ENCODE results near the gene PYCARD.
"Not testable (repeated sequence)": the region's sequence is repeated elsewhere in the genome, so short reads cannot be mapped to it uniquely, and the experiment has no call there.

Gene PYCARD

GRCh38 chr16:31179219-31179746 lies 23.3 kb downstream of the PYCARD start:
- DNase-seq, result no peak
- Histone ChIP-seq H2BK5ac (ENCODE audit: low read depth, low read length, poor library complexity) (peak overlapping the region; percentile 20), H4K91ac (ENCODE audit: low read depth, low read length) (peak overlapping the region; percentile 49), H3K23ac (ENCODE audit: low read length) (no peak overlapping the region), H3K4me1 (ENCODE audit: control insufficient read depth in 1 of 2, insufficient read depth in 2 of 2, low read length in 2 of 2) (peaks cover 3 to 4% of the 10 kb centered on the region in 2 experiments), H2BK12ac (ENCODE audit: low read length) (no peak overlapping the region), H2AK5ac (ENCODE audit: low read length) (no peak overlapping the region), H3K9ac (ENCODE audit: low read length) (peak overlapping the region; percentile 49), H3K18ac (ENCODE audit: low read length) (peak overlapping the region; percentile 74), H3K27me3 (ENCODE audit: insufficient read depth, low read length) (no peaks in the 10 kb centered on the region), H2AFZ (ENCODE audit: insufficient read depth, low read length, poor library complexity) (peak overlapping the region; percentile 35), H3K4ac (ENCODE audit: low read depth, low read length) (peak overlapping the region; percentile 16), H3K27ac (ENCODE audit: low read depth, low read length) (no peak overlapping the region), H2BK120ac (ENCODE audit: insufficient read depth, low read length, poor library complexity) (peak overlapping the region; percentile 7), H3K36me3 (ENCODE audit: control insufficient read depth in 1 of 2, insufficient read depth in 2 of 2, low read length in 2 of 2) (peaks cover 18 to 21% of the 10 kb centered on the region in 2 experiments), H4K8ac (ENCODE audit: low read depth, low read length) (peak overlapping the region; percentile 63), H3K79me1 (ENCODE audit: low read length) (peaks cover 13% of the 10 kb centered on the region), H3K79me2 (ENCODE audit: control insufficient read depth, insufficient read depth, low read length, poor library complexity) (peaks cover 32% of the 10 kb centered on the region), H4K12ac (ENCODE audit: low read depth, low read length) (peak overlapping the region; percentile 26), H3K14ac (ENCODE audit: low read length) (peak overlapping the region; percentile 51), H3K9me3 (ENCODE audit: insufficient read depth, low read depth, low read length) (no peaks in the 10 kb centered on the region), H3K4me2 (ENCODE audit: low read length) (peak overlapping the region; percentile 82), H3K4me3 (ENCODE audit: low read depth, low read length) (peak overlapping the region; percentile 79)
- WGBS (ENCODE audit: extremely low coverage, insufficient coverage, insufficient read length), result no CpG with 5 or more reads among the region's 27 CpGs

- Histone ChIP-seq H3K4me1 (ENCODE audit: control insufficient read depth in 1 of 2, insufficient read depth in 2 of 2, low read length in 2 of 2) (peaks cover 2% of the 10 kb centered on the region in 2 experiments), H4K12ac (ENCODE audit: low read depth, low read length) (no peak overlapping the region), H2BK12ac (ENCODE audit: low read length) (no peak overlapping the region), H2BK120ac (ENCODE audit: insufficient read depth, low read length, poor library complexity) (no peak overlapping the region), H3K79me1 (ENCODE audit: low read length) (peaks cover 13% of the 10 kb centered on the region), H3K36me3 (ENCODE audit: control insufficient read depth in 1 of 2, insufficient read depth in 2 of 2, low read length in 2 of 2) (peaks cover 0 to 3% of the 10 kb centered on the region in 2 experiments), H3K79me2 (ENCODE audit: control insufficient read depth, insufficient read depth, low read length, poor library complexity) (peaks cover 20% of the 10 kb centered on the region), H3K9me3 (ENCODE audit: insufficient read depth, low read depth, low read length) (no peaks in the 10 kb centered on the region), H4K8ac (ENCODE audit: low read depth, low read length) (no peak overlapping the region), H2AFZ (ENCODE audit: insufficient read depth, low read length, poor library complexity) (no peak overlapping the region), H3K4me2 (ENCODE audit: low read length) (no peak overlapping the region), H3K27ac (ENCODE audit: low read depth, low read length) (no peak overlapping the region), H3K14ac (ENCODE audit: low read length) (no peak overlapping the region), H4K91ac (ENCODE audit: low read depth, low read length) (no peak overlapping the region), H3K9ac (ENCODE audit: low read length) (no peak overlapping the region), H3K23ac (ENCODE audit: low read length) (no peak overlapping the region), H2AK5ac (ENCODE audit: low read length) (no peak overlapping the region), H3K18ac (ENCODE audit: low read length) (no peak overlapping the region), H3K4ac (ENCODE audit: low read depth, low read length) (no peak overlapping the region), H3K27me3 (ENCODE audit: insufficient read depth, low read length) (no peaks in the 10 kb centered on the region), H2BK5ac (ENCODE audit: low read depth, low read length, poor library complexity) (no peak overlapping the region), H3K4me3 (ENCODE audit: low read depth, low read length) (no peak overlapping the region)
- WGBS (ENCODE audit: extremely low coverage, insufficient coverage, insufficient read length), result no CpG with 5 or more reads among the region's 3 CpGs
- DNase-seq, result no peak
These were observed 25.4 kb downstream of the PYCARD start for GRCh38 chr16:31177136-31177535.

GRCh38 chr16:31170048-31170447 lies 32.5 kb downstream of the PYCARD start:
- not testable (repeated sequence) for H2BK120ac ChIP-seq (ENCODE audit: insufficient read depth, low read length, poor library complexity); H3K23ac ChIP-seq (ENCODE audit: low read length); H3K18ac ChIP-seq (ENCODE audit: low read length); H3K79me2 ChIP-seq (ENCODE audit: control insufficient read depth, insufficient read depth, low read length, poor library complexity); H2AFZ ChIP-seq (ENCODE audit: insufficient read depth, low read length, poor library complexity); H3K4me2 ChIP-seq (ENCODE audit: low read length); H3K4me3 ChIP-seq (ENCODE audit: low read depth, low read length); H3K14ac ChIP-seq (ENCODE audit: low read length); H3K79me1 ChIP-seq (ENCODE audit: low read length); H3K27me3 ChIP-seq (ENCODE audit: insufficient read depth, low read length); H2AK5ac ChIP-seq (ENCODE audit: low read length); H2BK5ac ChIP-seq (ENCODE audit: low read depth, low read length, poor library complexity); H3K9ac ChIP-seq (ENCODE audit: low read length); H3K27ac ChIP-seq (ENCODE audit: low read depth, low read length); H4K8ac ChIP-seq (ENCODE audit: low read depth, low read length); H3K4ac ChIP-seq (ENCODE audit: low read depth, low read length); H3K36me3 ChIP-seq (ENCODE audit: control insufficient read depth in 1 of 2, insufficient read depth in 2 of 2, low read length in 2 of 2); H2BK12ac ChIP-seq (ENCODE audit: low read length); H4K12ac ChIP-seq (ENCODE audit: low read depth, low read length); H3K9me3 ChIP-seq (ENCODE audit: insufficient read depth, low read depth, low read length); H4K91ac ChIP-seq (ENCODE audit: low read depth, low read length); H3K4me1 ChIP-seq (ENCODE audit: control insufficient read depth in 1 of 2, insufficient read depth in 2 of 2, low read length in 2 of 2); DNase-seq
- whole genome bisulfite sequencing (ENCODE audit: extremely low coverage, insufficient coverage, insufficient read length), result no CpG with 5 or more reads among the region's 2 CpGs

- no CpG with 5 or more reads among the region's 2 CpGs for WGBS (ENCODE audit: extremely low coverage, insufficient coverage, insufficient read length)
- no peaks in the 10 kb centered on the region for H3K9me3 ChIP-seq (ENCODE audit: insufficient read depth, low read depth, low read length)
- no peak overlapping the region for H4K8ac ChIP-seq (ENCODE audit: low read depth, low read length)
- H3K23ac ChIP-seq (ENCODE audit: low read length), result no peak overlapping the region
- no peaks in the 10 kb centered on the region for H3K79me1 ChIP-seq (ENCODE audit: low read length)
- H3K4me2 ChIP-seq (ENCODE audit: low read length), result no peak overlapping the region
- H3K9ac ChIP-seq (ENCODE audit: low read length), result no peak overlapping the region
- no peak overlapping the region for H2BK5ac ChIP-seq (ENCODE audit: low read depth, low read length, poor library complexity)
- no peak overlapping the region for H3K4me3 ChIP-seq (ENCODE audit: low read depth, low read length)
- no peak overlapping the region for H4K91ac ChIP-seq (ENCODE audit: low read depth, low read length)
- H3K79me2 ChIP-seq (ENCODE audit: control insufficient read depth, insufficient read depth, low read length, poor library complexity), result no peaks in the 10 kb centered on the region
- H3K4me1 ChIP-seq (ENCODE audit: control insufficient read depth in 1 of 2, insufficient read depth in 2 of 2, low read length in 2 of 2), result no peaks in the 10 kb centered on the region
- DNase-seq, result peak; percentile 83 to 95
- no peak overlapping the region for H3K14ac ChIP-seq (ENCODE audit: low read length)
- H3K27ac ChIP-seq (ENCODE audit: low read depth, low read length), result no peak overlapping the region
- H4K12ac ChIP-seq (ENCODE audit: low read depth, low read length), result no peak overlapping the region
- no peak overlapping the region for H2BK12ac ChIP-seq (ENCODE audit: low read length)
- no peak overlapping the region for H2BK120ac ChIP-seq (ENCODE audit: insufficient read depth, low read length, poor library complexity)
- no peak overlapping the region for H3K4ac ChIP-seq (ENCODE audit: low read depth, low read length)
- H2AFZ ChIP-seq (ENCODE audit: insufficient read depth, low read length, poor library complexity), result no peak overlapping the region
- H3K18ac ChIP-seq (ENCODE audit: low read length), result no peak overlapping the region
- H2AK5ac ChIP-seq (ENCODE audit: low read length), result no peak overlapping the region
- H3K27me3 ChIP-seq (ENCODE audit: insufficient read depth, low read length), result no peaks in the 10 kb centered on the region
- no peaks in the 10 kb centered on the region for H3K36me3 ChIP-seq (ENCODE audit: control insufficient read depth in 1 of 2, insufficient read depth in 2 of 2, low read length in 2 of 2)
These were observed 33.7 kb downstream of the PYCARD start for GRCh38 chr16:31168848-31169247.
